ENCODE data around the gene SDK1. TPM values are rescaled to one million over a fixed set of nuclear protein-coding genes. Genes with fewer than 3 reads are reported as not detected.
"Not testable (repeated sequence)": the region's sequence is repeated elsewhere in the genome, so short reads cannot be mapped to it uniquely, and the experiment has no call there.

Gene SDK1
- total RNA-seq, 1 donor from 2014 or later, result 37.6 TPM

DNA sequence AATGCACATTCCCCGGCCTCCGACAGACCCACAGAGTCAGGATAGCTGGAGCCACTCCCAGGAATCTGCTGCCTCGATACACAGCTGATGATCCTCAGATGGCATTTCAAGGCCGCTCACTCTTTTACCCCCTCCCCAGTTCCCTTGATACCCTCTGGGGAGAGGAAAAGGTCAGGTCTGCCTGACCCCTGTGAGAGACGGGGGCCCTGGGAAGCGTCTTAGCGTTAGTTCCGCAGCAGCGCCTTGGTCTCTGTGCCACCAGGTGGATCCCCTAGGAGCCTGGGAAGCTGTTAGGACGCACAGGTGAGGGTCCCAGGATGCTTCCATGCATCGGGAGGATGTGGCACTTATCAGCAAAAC, 960.5 kb downstream of the SDK1 start:
- no peak for DNase-seq (ENCODE audit: low spot score, unreplicated experiment)
- no peaks in the 10 kb centered on the region for H3K9me3 Mint-ChIP-seq (ENCODE audit: low read depth)
- peaks cover 6% of the 10 kb centered on the region for H3K36me3 Mint-ChIP-seq (ENCODE audit: insufficient read depth)
- H3K27ac Mint-ChIP-seq, result no peak overlapping the region
- TF ChIP-seq, protein P1, sequence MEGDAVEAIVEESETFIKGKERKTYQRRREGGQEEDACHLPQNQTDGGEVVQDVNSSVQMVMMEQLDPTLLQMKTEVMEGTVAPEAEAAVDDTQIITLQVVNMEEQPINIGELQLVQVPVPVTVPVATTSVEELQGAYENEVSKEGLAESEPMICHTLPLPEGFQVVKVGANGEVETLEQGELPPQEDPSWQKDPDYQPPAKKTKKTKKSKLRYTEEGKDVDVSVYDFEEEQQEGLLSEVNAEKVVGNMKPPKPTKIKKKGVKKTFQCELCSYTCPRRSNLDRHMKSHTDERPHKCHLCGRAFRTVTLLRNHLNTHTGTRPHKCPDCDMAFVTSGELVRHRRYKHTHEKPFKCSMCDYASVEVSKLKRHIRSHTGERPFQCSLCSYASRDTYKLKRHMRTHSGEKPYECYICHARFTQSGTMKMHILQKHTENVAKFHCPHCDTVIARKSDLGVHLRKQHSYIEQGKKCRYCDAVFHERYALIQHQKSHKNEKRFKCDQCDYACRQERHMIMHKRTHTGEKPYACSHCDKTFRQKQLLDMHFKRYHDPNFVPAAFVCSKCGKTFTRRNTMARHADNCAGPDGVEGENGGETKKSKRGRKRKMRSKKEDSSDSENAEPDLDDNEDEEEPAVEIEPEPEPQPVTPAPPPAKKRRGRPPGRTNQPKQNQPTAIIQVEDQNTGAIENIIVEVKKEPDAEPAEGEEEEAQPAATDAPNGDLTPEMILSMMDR (IDR thresholded peaks at IDR 0.05; ENCODE audit: unreplicated experiment), result no peak
- H3K27me3 Mint-ChIP-seq, result no peaks in the 10 kb centered on the region
- H3K4me3 Mint-ChIP-seq (ENCODE audit: low read depth), result no peak overlapping the region
- no peaks in the 10 kb centered on the region for H3K4me1 Mint-ChIP-seq (ENCODE audit: low read depth)

DNA sequence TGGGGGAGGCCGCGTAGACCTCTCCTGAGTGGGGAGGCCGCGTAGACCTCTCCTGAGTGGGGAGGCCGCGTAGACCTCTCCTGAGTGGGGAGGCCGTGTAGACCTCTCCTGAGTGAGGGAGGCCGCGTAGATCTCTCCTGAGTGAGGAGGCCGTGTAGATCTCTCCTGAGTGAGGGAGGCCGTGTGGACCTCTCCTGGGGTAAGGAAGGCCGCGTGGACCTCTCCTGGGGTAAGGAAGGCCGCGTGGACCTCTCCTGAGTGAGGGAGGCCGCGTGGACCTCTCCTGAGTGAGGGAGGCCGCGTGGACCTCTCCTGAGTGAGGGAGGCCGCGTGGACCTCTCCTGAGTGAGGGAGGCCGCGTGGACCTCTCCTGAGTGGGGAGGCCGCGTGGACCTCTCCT, 963.2 kb downstream of the SDK1 start:
- not testable (repeated sequence) for H3K4me3 Mint-ChIP-seq (ENCODE audit: low read depth)

DNA sequence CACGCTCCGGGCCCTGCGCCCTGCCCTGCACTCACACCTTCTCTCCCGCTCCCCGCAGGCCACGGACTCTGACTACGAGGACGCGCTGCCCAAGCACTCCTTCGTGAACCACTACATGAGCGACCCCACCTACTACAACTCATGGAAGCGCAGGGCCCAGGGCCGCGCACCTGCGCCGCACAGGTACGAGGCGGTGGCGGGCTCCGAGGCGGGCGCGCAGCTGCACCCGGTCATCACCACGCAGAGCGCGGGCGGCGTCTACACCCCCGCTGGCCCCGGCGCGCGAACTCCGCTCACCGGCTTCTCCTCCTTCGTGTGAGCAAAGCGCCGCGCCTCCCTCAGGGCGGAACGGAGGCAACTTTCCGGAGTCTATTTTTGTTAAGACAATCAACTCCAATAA, 964.0 kb downstream of the SDK1 start:
- Mint-ChIP-seq H3K27ac (no peak overlapping the region), H3K27me3 (no peaks in the 10 kb centered on the region)
- TF ChIP-seq, protein P1 (IDR thresholded peaks at IDR 0.05; ENCODE audit: unreplicated experiment), result no peak

More for the DNA sequence above, 963.2 kb downstream of the SDK1 start:
- H3K4me1 Mint-ChIP-seq (ENCODE audit: low read depth); H3K9me3 Mint-ChIP-seq (ENCODE audit: low read depth); H3K27me3 Mint-ChIP-seq; H3K27ac Mint-ChIP-seq; H3K36me3 Mint-ChIP-seq (ENCODE audit: insufficient read depth); DNase-seq (ENCODE audit: low spot score, unreplicated experiment): not testable (repeated sequence)

DNA sequence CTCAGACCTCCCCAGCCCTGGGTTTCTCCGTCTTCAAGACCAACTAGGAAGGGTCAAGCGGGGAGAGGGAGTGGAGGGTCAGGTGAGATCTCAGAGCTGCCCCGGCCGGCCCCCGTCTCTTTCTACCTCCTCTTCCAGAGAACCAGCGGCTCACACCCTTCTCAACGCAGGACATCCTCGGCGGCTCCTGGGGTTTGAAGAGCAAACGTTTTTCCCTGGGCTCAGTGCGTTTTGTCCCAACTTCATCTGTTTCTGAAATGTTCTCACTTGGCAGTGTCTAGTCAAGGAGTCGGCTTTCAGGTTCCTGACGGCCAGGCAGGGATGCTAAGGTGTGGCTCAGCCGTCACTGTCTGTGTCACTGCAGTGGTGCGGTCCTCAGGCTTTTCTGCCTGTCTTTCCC, 964.6 kb downstream of the SDK1 start:
- TF ChIP-seq, protein P1 (IDR thresholded peaks at IDR 0.05; ENCODE audit: unreplicated experiment), result no peak

More for the DNA sequence above, 964.0 kb downstream of the SDK1 start:
- Mint-ChIP-seq H3K4me1 (ENCODE audit: low read depth) (no peaks in the 10 kb centered on the region), H3K9me3 (ENCODE audit: low read depth) (no peaks in the 10 kb centered on the region), H3K4me3 (ENCODE audit: low read depth) (no peak overlapping the region), H3K36me3 (ENCODE audit: insufficient read depth) (peaks cover 5% of the 10 kb centered on the region)
- no peak for DNase-seq (ENCODE audit: low spot score, unreplicated experiment)

DNA sequence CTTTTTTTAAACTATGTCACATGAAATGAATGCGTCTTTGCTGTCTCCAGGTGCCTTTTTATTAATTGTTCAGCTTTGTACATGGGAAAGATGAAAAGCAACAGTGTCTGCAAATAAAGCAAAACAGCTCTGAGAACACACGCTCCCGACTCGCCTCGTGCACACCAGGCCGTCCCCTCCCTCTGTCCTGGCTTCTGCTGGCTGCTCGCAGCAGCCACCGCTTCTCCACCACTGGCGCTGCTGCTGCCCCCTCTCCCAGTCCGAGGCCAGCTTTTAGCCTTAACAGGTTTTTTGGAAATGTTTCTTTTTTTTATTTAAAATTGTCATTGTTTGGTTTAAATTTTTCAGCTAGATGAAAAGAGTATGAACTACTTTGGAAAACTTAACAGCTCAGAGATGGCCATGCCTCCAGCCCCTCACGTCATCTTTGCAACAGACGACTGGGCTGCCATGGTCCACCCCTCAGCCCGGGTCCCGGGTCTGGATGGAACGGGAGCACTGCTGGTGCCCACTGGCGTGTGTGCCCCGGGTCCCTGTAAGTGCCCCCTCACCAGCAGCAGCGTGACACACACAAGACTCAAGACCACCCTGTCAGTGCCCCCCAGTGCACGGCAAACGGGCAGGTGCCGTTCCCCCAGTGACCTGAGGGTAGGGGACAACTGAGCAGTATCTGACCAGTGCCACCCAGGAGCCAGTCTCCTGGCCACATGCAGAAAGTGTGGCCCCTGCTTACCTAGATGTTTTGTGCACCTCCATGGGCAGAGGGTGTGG, 965.4 kb downstream of the SDK1 start:
- Mint-ChIP-seq H3K27me3 (no peaks in the 10 kb centered on the region), H3K27ac (no peak overlapping the region), H3K9me3 (ENCODE audit: low read depth) (no peaks in the 10 kb centered on the region), H3K4me3 (ENCODE audit: low read depth) (no peak overlapping the region), H3K36me3 (ENCODE audit: insufficient read depth) (peaks cover 5% of the 10 kb centered on the region), H3K4me1 (ENCODE audit: low read depth) (no peaks in the 10 kb centered on the region)
- DNase-seq (ENCODE audit: low spot score, unreplicated experiment), result no peak
- TF ChIP-seq, protein P1 (IDR thresholded peaks at IDR 0.05; ENCODE audit: unreplicated experiment), result no peak

More for the DNA sequence above, 964.6 kb downstream of the SDK1 start:
- H3K4me3 Mint-ChIP-seq (ENCODE audit: low read depth), result no peak overlapping the region
- no peaks in the 10 kb centered on the region for H3K4me1 Mint-ChIP-seq (ENCODE audit: low read depth)
- H3K36me3 Mint-ChIP-seq (ENCODE audit: insufficient read depth), result peaks cover 5% of the 10 kb centered on the region
- DNase-seq (ENCODE audit: low spot score, unreplicated experiment), result no peak
- H3K27ac Mint-ChIP-seq, result no peak overlapping the region
- no peaks in the 10 kb centered on the region for H3K27me3 Mint-ChIP-seq
- no peaks in the 10 kb centered on the region for H3K9me3 Mint-ChIP-seq (ENCODE audit: low read depth)
